Type B pancreatic cell (in vitro differentiated cells): ENCODE results near the gene CCDC61. TPM values are rescaled to one million over a fixed set of nuclear protein-coding genes. Genes with fewer than 3 reads are reported as not detected.
A peak's percentile ranks its signal among the peaks of the same experiment; 100 is the strongest.

Experiments used
- DNase-seq: peaks from one replicate; pipeline ENCODE4 v3.0.0; 2021; ENCODE audit warnings: mixed read lengths; ENCODE audit not compliant: unreplicated experiment; ENCODE audit errors: extremely low spot score
- H3K27ac Mint-ChIP-seq: 2 replicates; pipeline ENCODE4 v1.8.0; 2021; ENCODE audit warnings: mild to moderate bottlenecking, mixed read lengths
- H3K27me3 Mint-ChIP-seq: 2 replicates; pipeline ENCODE4 v1.8.0; 2021; ENCODE audit warnings: mixed read lengths
- H3K36me3 Mint-ChIP-seq: 2 replicates; pipeline ENCODE4 v1.8.0; 2021; ENCODE audit warnings: mixed read lengths
- H3K4me1 Mint-ChIP-seq: one replicate; pipeline ENCODE4 v1.8.0; 2021; ENCODE audit warnings: mixed read lengths; ENCODE audit not compliant: unreplicated experiment
- H3K4me3 Mint-ChIP-seq: 2 replicates; pipeline ENCODE4 v1.8.0; 2021; ENCODE audit warnings: mild to moderate bottlenecking, mixed read lengths
- H3K9me3 Mint-ChIP-seq: 2 replicates; pipeline ENCODE4 v1.8.0; 2021; ENCODE audit warnings: mixed read lengths
- CTCF ChIP-seq: fragments of 200-600 bp; sonication (generic); conservative IDR thresholded peaks from 2 replicates; pipeline ENCODE4 v1.5.0; 2021; ENCODE audit warnings: antibody characterized with exemption, mild to moderate bottlenecking
- total RNA-seq: library from RNA; stranded (reverse); gene quantifications from 2 replicates; pipeline ENCODE4 v1.2.1, GENCODE V29; 2021; ENCODE audit warnings: low replicate concordance

Gene CCDC61
- total RNA-seq, 1 donor from 2014 or later = 19.4 TPM

DNA sequence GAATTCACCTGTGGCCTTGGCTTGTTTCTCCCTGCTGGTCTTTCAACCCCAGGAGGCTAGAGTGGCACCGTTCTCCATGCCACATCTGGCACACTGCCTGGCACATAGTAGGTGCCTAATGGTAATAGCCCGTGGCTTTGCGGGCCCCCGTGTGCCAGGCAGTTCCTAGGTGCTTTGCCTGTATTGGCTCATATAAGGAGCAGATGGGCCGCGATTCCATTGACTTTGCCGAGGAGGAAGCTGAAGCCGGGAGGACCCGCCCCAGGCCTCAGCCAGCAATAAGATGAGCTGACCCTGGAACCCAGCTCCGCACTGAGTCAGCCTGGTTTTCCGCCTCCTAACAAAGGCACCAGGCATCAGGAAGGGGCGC, 26.8 kb downstream of the CCDC61 start:
- Mint-ChIP-seq H3K4me3 (peak overlapping the region; percentile 51), H3K9me3 (no peaks in the 10 kb centered on the region), H3K4me1 (no peaks in the 10 kb centered on the region), H3K27me3 (no peaks in the 10 kb centered on the region), H3K36me3 (peaks cover 9% of the 10 kb centered on the region), H3K27ac (no peak overlapping the region)
- TF ChIP-seq CTCF = no peak
- no peak for DNase-seq

- Mint-ChIP-seq H3K27me3 (no peaks in the 10 kb centered on the region), H3K9me3 (no peaks in the 10 kb centered on the region), H3K4me1 (no peaks in the 10 kb centered on the region), H3K27ac (no peak within 1 kb of the TSS), H3K4me3 (peak within 1 kb of the TSS; percentile 51), H3K36me3 (peaks cover 9% of the 10 kb centered on the region)
- no peak for TF ChIP-seq CTCF
- no peak for DNase-seq
Observed at GRCh38 chr19:46022431-46023310, 27.4 kb downstream of the CCDC61 start, which contains the start of gene PGLYRP1. Gene PGLYRP1 (minus strand): TSS chr19:46023053. CDS start chr19:46023021, 32 bp downstream.

DNA sequence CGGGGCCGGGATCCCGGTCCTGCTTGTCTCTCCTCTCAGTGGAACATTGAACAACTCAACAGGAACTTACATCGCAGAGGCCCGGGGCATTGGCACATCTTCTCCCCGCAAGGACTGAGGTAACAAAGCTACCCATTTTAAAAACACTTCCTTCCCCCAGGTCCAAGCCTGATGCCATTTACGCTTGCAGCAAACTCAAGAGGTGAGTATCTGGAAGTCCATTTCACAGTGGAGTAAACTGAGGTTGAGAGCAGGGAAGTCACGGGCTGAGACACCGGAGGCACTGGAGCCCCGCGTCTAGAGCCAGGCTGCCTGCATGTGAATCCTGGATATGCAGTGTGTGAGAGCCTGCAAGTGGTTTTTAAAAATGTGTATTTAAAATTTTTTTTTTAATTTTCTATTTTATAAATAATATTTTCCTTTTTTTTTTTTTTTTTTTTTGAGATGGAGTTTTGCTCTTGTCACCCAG, 28.1 kb downstream of the CCDC61 start:
- Mint-ChIP-seq H3K9me3 (no peaks in the 10 kb centered on the region), H3K36me3 (peaks cover 9% of the 10 kb centered on the region), H3K4me1 (no peaks in the 10 kb centered on the region), H3K4me3 (no peak overlapping the region), H3K27ac (no peak overlapping the region), H3K27me3 (no peaks in the 10 kb centered on the region)
- DNase-seq = no peak
- TF ChIP-seq CTCF = no peak

- Mint-ChIP-seq H3K9me3 (no peaks in the 10 kb centered on the region), H3K4me1 (peaks cover 12% of the 10 kb centered on the region), H3K27me3 (no peaks in the 10 kb centered on the region), H3K4me3 (no peak overlapping the region), H3K36me3 (peaks cover 13% of the 10 kb centered on the region), H3K27ac (no peak overlapping the region)
- no peak for TF ChIP-seq CTCF
- no peak for DNase-seq
Observed at GRCh38 chr19:46025835-46026234, 30.6 kb downstream of the CCDC61 start.

GRCh38 chr19:46030812-46031550, 35.7 kb downstream of the CCDC61 start:
- no peaks in the 10 kb centered on the region for H3K9me3 Mint-ChIP-seq
- TF ChIP-seq CTCF = no peak

More at GRCh38 chr19:46030812-46031550, 35.7 kb downstream of the CCDC61 start:
- Mint-ChIP-seq H3K36me3 (peaks cover 13% of the 10 kb centered on the region), H3K27me3 (no peaks in the 10 kb centered on the region), H3K4me1 (peaks cover 18% of the 10 kb centered on the region), H3K27ac (peak overlapping the region; percentile 89), H3K4me3 (peak overlapping the region; percentile 39)
- DNase-seq = no peak
